ENCODE results near the gene DDX25.

Gene DDX25

DNA sequence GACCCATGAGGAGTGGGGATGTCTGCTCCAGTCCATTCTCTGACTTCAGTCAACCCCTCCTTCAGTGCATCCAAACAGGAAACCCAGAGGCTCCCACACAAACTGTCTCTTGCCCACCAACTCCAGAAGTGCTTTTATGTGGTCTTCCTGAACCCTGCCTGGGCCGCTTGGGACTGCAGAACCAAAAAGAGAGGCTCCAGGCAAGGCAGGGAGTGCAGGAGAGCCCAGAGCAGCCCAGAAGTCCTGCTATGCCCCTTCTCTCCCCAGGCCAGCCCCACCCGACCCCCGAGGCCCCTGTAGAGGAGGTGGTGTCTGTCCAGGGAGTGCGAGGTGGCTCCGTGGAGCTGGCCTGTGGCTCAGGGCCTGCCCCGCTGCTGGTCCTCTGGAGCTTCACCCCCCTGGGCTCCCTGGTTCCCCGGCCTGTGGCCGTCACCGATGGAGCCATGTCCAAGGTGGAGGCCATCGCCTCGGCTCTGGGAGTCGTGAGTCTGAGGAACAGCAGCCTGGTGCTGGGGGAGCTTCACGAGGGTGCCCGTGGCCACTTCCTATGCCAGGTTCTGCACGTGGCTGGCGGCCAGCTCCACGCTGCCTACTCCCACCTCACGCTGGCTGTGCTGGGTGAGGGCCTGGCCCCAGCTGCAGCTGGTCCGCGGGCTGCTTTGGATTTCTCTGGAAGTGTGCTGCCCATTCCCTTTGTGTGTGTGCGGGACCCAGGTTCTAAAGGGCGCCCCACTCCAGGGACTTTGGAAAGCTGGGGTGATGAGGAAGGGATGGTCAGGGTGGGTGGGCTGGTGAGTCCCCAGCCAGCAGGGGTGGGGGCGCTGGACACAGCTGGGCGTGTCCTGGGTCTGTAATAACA lies 43.3 kb downstream of the DDX25 start:
- TF ChIP-seq, protein P1, sequence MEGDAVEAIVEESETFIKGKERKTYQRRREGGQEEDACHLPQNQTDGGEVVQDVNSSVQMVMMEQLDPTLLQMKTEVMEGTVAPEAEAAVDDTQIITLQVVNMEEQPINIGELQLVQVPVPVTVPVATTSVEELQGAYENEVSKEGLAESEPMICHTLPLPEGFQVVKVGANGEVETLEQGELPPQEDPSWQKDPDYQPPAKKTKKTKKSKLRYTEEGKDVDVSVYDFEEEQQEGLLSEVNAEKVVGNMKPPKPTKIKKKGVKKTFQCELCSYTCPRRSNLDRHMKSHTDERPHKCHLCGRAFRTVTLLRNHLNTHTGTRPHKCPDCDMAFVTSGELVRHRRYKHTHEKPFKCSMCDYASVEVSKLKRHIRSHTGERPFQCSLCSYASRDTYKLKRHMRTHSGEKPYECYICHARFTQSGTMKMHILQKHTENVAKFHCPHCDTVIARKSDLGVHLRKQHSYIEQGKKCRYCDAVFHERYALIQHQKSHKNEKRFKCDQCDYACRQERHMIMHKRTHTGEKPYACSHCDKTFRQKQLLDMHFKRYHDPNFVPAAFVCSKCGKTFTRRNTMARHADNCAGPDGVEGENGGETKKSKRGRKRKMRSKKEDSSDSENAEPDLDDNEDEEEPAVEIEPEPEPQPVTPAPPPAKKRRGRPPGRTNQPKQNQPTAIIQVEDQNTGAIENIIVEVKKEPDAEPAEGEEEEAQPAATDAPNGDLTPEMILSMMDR (IDR thresholded peaks at IDR 0.05), result no peak

DNA sequence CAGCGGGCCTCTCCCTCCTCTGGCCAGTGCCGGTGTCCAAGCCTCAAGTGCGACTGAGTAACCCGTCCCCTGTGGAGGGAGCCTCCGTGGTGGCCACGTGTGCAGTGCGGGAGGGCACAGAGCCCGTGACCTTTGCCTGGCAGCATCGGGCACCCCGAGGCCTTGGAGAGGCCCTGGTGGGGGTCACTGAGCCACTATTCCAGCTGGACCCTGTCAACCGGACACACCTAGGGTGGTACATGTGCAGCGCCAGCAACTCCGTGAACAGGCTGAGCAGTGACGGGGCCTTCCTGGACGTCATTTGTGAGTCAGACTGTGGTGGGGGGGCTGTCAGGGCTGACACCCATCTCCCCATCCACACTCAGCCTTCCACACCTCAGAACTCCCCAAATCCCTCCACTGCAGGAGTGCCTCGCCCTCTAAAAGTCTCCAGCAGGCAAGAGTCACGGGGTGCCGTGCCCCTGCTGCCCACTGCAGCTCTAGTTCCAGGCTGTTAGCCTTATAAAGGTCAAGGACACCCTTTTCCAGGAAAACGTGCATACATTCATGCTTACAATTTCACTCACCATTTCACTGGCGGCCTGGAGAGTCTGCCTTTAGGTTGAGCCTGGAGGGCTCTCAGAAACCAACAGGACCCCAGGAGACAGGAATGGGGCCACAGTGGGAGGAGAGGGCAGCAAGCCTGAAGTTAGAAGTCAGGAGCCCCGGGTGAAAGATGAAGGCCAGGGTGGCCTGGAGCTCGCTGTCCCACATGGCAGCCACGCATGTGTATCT lies 44.2 kb downstream of the DDX25 start:
- TF ChIP-seq, protein P1 (IDR thresholded peaks at IDR 0.05), result no peak

DNA sequence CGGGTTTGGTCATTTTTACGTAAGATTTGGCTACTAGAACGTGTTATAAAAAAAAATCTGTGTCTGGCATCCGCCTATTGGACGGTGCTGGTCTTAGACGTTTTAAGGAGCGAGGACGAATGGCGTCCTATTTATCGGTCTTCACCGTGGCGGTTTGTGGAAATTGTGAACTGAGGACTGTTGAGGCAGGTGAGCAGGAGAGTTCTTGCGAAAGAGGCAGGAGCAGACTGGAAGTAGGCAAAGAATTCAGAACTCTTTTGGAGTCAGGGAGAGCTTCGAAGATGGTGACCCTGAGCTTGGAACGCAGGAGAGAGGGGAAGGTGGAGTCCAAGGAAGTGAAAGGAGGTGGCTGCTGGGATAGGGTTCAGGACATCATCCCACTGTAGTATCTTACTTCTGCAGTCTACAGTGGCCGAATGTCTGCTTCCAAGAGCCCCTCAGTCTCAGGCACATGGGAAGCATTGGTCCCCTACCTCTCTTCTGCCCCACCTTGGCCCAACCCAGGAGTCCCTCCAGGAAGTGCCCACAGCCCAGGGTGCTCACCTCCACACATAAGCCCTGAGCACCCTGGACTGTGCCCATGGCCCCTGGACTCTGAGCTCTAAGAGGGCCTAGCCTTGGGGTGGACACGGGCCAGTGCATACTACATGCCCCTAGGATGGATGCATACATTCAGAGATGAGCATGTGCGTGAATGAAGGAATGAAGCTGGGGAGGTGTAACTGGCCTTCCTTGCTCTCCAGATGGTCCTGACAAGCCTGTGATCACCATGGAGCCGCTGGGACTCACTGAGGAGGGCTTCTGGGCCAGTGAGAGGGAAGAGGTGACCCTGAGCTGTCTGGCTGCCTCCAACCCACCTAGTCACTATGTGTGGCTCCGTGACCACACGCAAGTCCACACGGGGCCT lies 45.2 kb downstream of the DDX25 start:
- TF ChIP-seq, protein P1 (IDR thresholded peaks at IDR 0.05), result no peak

DNA sequence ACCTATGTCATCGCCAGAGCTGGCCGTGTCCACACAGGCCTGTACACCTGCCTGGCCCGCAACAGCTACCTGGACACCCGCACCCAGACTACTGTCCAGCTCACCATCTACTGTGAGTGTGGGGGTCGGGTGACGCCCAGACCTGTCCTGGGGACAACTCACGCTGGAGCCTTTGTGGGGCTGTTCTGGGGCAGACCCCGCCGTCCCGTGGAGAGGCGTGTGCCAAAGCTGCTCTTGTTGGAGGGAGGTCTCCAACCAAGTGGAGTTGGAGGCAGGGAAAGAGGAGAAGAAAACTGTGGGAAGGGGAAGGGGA lies 45.8 kb downstream of the DDX25 start:
- TF ChIP-seq, protein P1 (IDR thresholded peaks at IDR 0.05), result no peak

DNA sequence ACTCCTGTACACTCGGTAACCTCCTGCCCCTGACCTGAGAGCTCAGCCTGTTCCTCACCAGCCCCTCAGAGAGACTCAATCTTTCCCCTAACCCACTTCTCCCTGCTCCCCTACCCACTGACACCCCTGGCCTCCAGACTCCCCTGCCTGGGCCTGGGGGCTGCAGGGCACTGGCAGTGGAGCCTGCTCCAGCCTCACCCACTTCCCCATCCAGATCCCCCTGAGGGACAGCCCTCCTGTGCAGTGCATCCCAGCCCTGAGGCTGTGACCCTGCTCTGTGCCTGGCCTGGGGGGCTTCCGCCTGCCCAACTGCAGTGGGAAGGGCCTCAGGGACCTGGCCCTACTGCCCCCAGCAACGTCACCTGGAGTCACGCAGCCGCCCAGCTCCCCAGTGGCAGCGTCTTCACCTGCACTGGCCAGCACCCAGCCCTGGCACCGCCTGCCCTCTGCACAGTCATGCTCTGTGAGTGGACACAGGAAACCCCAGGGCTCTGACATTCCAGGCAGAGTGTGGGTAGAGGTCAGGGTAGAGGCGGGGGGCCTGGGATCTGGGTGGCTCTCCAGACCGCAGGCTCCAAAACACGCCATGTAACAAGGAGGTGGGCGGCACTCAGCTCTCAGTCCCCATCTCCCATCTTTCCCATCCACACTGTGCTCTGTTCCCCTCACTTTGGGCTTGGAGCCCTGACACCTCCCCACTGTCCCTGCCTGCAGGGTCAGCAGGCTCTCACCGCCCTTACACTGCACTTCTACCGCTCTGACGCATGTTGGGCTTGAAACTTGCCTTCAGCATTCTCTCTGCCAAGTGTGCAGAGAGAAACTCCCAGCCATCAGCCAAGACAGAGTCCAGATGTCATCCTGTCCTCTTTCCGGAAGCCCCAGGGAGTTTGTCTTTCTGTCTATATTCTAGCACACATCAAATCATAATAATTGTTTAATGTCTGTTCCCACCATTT lies 46.7 kb downstream of the DDX25 start:
- TF ChIP-seq, protein P1 (IDR thresholded peaks at IDR 0.05), result no peak

DNA sequence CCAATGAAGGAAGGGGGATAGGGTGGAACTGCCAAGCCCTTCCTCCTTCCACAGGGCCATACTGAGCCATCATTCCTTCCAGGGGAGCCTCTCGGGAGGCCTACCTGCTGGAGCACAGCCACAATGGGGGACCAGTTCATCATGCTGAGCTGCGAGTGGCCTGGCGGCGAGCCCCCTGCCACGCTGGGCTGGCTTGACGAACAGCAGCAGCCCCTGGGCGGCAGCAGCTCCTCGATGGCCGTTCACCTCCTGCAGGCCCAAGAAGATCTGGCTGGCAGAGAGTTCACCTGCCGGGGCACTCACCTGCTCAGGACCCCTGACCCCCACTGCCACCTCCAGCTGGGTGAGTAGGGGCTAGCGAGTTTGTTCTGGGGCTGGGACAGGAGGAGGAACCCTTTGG lies 47.4 kb downstream of the DDX25 start:
- TF ChIP-seq, protein P1 (IDR thresholded peaks at IDR 0.05), result no peak

Data from LNCAP (cell line).